ENCODE results near the gene OXTR. TPM values are rescaled to one million over a fixed set of nuclear protein-coding genes. Genes with fewer than 3 reads are reported as not detected.

OXTR gene
- total and polyA plus RNA-seq, 2 experiments from 2014 or later: 0.97 to 1.9 TPM

GRCh38 chr3:8813411-8813810 lies 44.0 kb upstream of the OXTR start:
- Histone ChIP-seq H4K20me1 (ENCODE audit: insufficient read depth, poor library complexity, severe bottlenecking) (no peaks in the 10 kb centered on the region), H3K4me3 (no peak overlapping the region), H3K4me2 (no peak overlapping the region), H3K9me3 (ENCODE audit: low read depth) (no peaks in the 10 kb centered on the region), H3K9me2 (replicated peaks; ENCODE audit: insufficient read depth) (no peaks in the 10 kb centered on the region), H3K79me2 (no peaks in the 10 kb centered on the region), H2AFZ (no peak overlapping the region), H3K36me3 (replicated peaks; ENCODE audit: insufficient read depth, low read depth) (no peaks in the 10 kb centered on the region), H3K4me1 (ENCODE audit: insufficient read depth) (no peaks in the 10 kb centered on the region), H3K27ac (no peak overlapping the region), H3K27me3 (no peaks in the 10 kb centered on the region)
- 83% methylated on average over 1 of the region's 1 CpG for WGBS (ENCODE audit: low lambda C conversion rate, missing lambda C conversion rate)
- TF ChIP-seq CTCF (IDR thresholded peaks at IDR 0.05; ENCODE audit: poor library complexity): no peak
- TF ChIP-seq EZH2 (IDR thresholded peaks at IDR 0.05; ENCODE audit: borderline replicate concordance): no peak
- TF ChIP-seq EZH2phosphoT487 (IDR thresholded peaks at IDR 0.05; ENCODE audit: low read depth, severe bottlenecking, unreplicated experiment): no peak
- DNase-seq (ENCODE audit: low spot score): no peak

DNA sequence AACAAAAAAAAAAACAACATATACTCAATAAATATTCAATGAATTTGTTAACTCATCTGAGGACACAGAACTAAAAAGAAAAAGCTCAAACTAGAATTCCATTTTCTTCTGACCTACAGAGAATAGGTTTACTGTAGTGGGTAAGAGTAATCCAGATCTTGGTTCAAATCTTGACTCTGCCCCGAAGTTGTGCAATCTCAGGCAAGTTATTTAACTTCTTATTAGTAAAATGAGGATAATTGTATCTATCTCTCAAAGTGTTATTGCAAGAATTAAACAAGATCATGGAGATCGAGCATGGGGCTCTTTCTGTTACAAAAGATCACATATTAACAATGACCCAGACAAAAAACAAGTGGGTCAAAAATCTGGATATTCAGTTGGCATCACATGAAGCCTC lies 41.1 kb upstream of the OXTR start:
- WGBS (ENCODE audit: low lambda C conversion rate, missing lambda C conversion rate): 86% methylated on average over 2 of the region's 2 CpGs
- no peak for TF ChIP-seq EZH2phosphoT487 (IDR thresholded peaks at IDR 0.05; ENCODE audit: low read depth, severe bottlenecking, unreplicated experiment)

DNA sequence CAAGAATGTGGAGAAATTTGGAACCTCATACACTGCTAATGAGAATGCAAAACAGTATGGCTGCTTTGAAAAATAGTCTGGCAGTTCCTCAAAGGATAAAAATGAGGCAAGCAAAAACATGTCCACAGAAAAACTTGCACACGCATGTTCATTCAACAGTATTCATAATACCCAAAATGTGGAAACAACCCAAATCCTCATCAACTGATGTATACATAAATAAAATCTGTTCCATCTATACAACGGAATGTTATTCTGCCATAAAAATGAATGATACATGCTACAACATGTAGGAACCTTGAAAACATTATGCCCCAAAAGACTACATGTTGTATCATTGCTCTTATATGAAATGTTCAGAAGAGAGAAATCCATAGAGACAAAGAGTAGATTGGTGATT lies 36.4 kb upstream of the OXTR start:
- no peak overlapping the region for H3K4me2 ChIP-seq
- no peak overlapping the region for H3K4me3 ChIP-seq
- H2AFZ ChIP-seq: no peak overlapping the region
- H3K36me3 ChIP-seq (replicated peaks; ENCODE audit: insufficient read depth, low read depth): no peaks in the 10 kb centered on the region
- H3K27me3 ChIP-seq: no peaks in the 10 kb centered on the region
- TF ChIP-seq EZH2phosphoT487 (IDR thresholded peaks at IDR 0.05; ENCODE audit: low read depth, severe bottlenecking, unreplicated experiment): no peak
- TF ChIP-seq EZH2 (IDR thresholded peaks at IDR 0.05; ENCODE audit: borderline replicate concordance): no peak
- TF ChIP-seq CTCF (IDR thresholded peaks at IDR 0.05; ENCODE audit: poor library complexity): no peak
- H4K20me1 ChIP-seq (ENCODE audit: insufficient read depth, poor library complexity, severe bottlenecking): no peaks in the 10 kb centered on the region
- DNase-seq (ENCODE audit: low spot score): no peak
- no peak overlapping the region for H3K27ac ChIP-seq
- H3K9me2 ChIP-seq (replicated peaks; ENCODE audit: insufficient read depth): no peaks in the 10 kb centered on the region
- no peaks in the 10 kb centered on the region for H3K4me1 ChIP-seq (ENCODE audit: insufficient read depth)
- 97% methylated on average over 2 of the region's 2 CpGs for WGBS (ENCODE audit: low lambda C conversion rate, missing lambda C conversion rate)
- no peaks in the 10 kb centered on the region for H3K9me3 ChIP-seq (ENCODE audit: low read depth)
- H3K79me2 ChIP-seq: no peaks in the 10 kb centered on the region

More for the DNA sequence above, 41.1 kb upstream of the OXTR start:
- DNase-seq (ENCODE audit: low spot score): no peak
- no peaks in the 10 kb centered on the region for H3K9me3 ChIP-seq (ENCODE audit: low read depth)
- H2AFZ ChIP-seq: no peak overlapping the region
- no peaks in the 10 kb centered on the region for H3K36me3 ChIP-seq (replicated peaks; ENCODE audit: insufficient read depth, low read depth)
- no peak overlapping the region for H3K4me3 ChIP-seq
- no peaks in the 10 kb centered on the region for H3K79me2 ChIP-seq
- H3K4me1 ChIP-seq (ENCODE audit: insufficient read depth): no peaks in the 10 kb centered on the region
- H3K4me2 ChIP-seq: no peak overlapping the region
- no peaks in the 10 kb centered on the region for H4K20me1 ChIP-seq (ENCODE audit: insufficient read depth, poor library complexity, severe bottlenecking)
- H3K9me2 ChIP-seq (replicated peaks; ENCODE audit: insufficient read depth): no peaks in the 10 kb centered on the region
- H3K27me3 ChIP-seq: no peaks in the 10 kb centered on the region
- H3K27ac ChIP-seq: no peak overlapping the region

- no peaks in the 10 kb centered on the region for H3K36me3 ChIP-seq (replicated peaks; ENCODE audit: insufficient read depth, low read depth)
- 87% methylated on average over 3 of the region's 3 CpGs for WGBS (ENCODE audit: low lambda C conversion rate, missing lambda C conversion rate)
- no peak overlapping the region for H3K4me2 ChIP-seq
- H3K27ac ChIP-seq: no peak overlapping the region
- H3K9me3 ChIP-seq (ENCODE audit: low read depth): no peaks in the 10 kb centered on the region
- no peak for DNase-seq (ENCODE audit: low spot score)
- H2AFZ ChIP-seq: no peak overlapping the region
- H3K9me2 ChIP-seq (replicated peaks; ENCODE audit: insufficient read depth): no peaks in the 10 kb centered on the region
- no peaks in the 10 kb centered on the region for H3K4me1 ChIP-seq (ENCODE audit: insufficient read depth)
- no peaks in the 10 kb centered on the region for H3K79me2 ChIP-seq
- no peak overlapping the region for H3K4me3 ChIP-seq
- H4K20me1 ChIP-seq (ENCODE audit: insufficient read depth, poor library complexity, severe bottlenecking): no peaks in the 10 kb centered on the region
- no peak for TF ChIP-seq EZH2phosphoT487 (IDR thresholded peaks at IDR 0.05; ENCODE audit: low read depth, severe bottlenecking, unreplicated experiment)
- TF ChIP-seq EZH2 (IDR thresholded peaks at IDR 0.05; ENCODE audit: borderline replicate concordance): no peak
- no peak for TF ChIP-seq CTCF (IDR thresholded peaks at IDR 0.05; ENCODE audit: poor library complexity)
- H3K27me3 ChIP-seq: no peaks in the 10 kb centered on the region
Observed at GRCh38 chr3:8802256-8802655, 32.8 kb upstream of the OXTR start.

Measured in hepatocyte (in vitro differentiated cells).